Osteoblast (primary cell): ENCODE measurements around the gene CTAG2. TPM values are rescaled to one million over a fixed set of nuclear protein-coding genes. Genes with fewer than 3 reads are reported as not detected.

ENCODE experiments used
- DNase-seq: peaks from one replicate; pipeline ENCODE4 v3.0.0; 2011; ENCODE audit warnings: low spot score, mixed read lengths; ENCODE audit not compliant: insufficient read length; ENCODE audit errors: missing footprints
- H2AFZ ChIP-seq: 2 replicates; pipeline ENCODE4 v1.6.0; 2011; ENCODE audit warnings: mild to moderate bottlenecking, low read length
- H3K27ac ChIP-seq: 2 replicates; pipeline ENCODE4 v1.5.1; 2011; ENCODE audit warnings: mild to moderate bottlenecking, low read depth, low read length, moderate library complexity
- H3K27me3 ChIP-seq: 2 replicates; pipeline ENCODE4 v1.6.0; 2012; ENCODE audit warnings: mild to moderate bottlenecking, control low read depth, inconsistent platforms, low read length, moderate library complexity; ENCODE audit not compliant: insufficient read depth
- H3K36me3 ChIP-seq: 2 replicates; pipeline ENCODE4 v1.5.1; 2011; ENCODE audit warnings: mild to moderate bottlenecking, low read length, control low read depth, moderate library complexity; ENCODE audit not compliant: insufficient read depth
- H3K4me1 ChIP-seq: 2 replicates; pipeline ENCODE4 v1.5.1; 2011; ENCODE audit warnings: mild to moderate bottlenecking, low read length, control low read depth, moderate library complexity; ENCODE audit not compliant: insufficient read depth
- H3K4me2 ChIP-seq: 2 replicates; pipeline ENCODE4 v1.6.0; 2011; ENCODE audit warnings: mild to moderate bottlenecking, low read length; ENCODE audit not compliant: insufficient read depth
- H3K4me3 ChIP-seq: fragments of 200-600 bp; sonication (generic); 3 replicates; pipeline ENCODE4 v1.5.1; 2012; ENCODE audit warnings: mild to moderate bottlenecking, low read length, inconsistent platforms; ENCODE audit not compliant: insufficient read depth
- H3K79me2 ChIP-seq: 2 replicates; pipeline ENCODE4 v1.6.0; 2012; ENCODE audit warnings: mild to moderate bottlenecking, low read length, control low read depth, inconsistent platforms; ENCODE audit not compliant: insufficient read depth
- H3K9me3 ChIP-seq: 2 replicates; pipeline ENCODE4 v1.5.1; 2011; ENCODE audit warnings: low read depth, low read length, control low read depth
- H4K20me1 ChIP-seq: 2 replicates; pipeline ENCODE4 v1.6.0; 2012; ENCODE audit warnings: mild to moderate bottlenecking, low read length, control low read depth; ENCODE audit not compliant: insufficient read depth
- total RNA-seq: library from RNA; depleted of rRNA; stranded (reverse); fragments of >200 nt; gene quantifications from 2 replicates; pipeline ENCODE4 v1.2.3, GENCODE V29; 2012
- TF ChIP-seq, protein P1 (sequence below): IDR thresholded peaks from 2 replicates; pipeline ENCODE4 v1.5.1; 2011; ENCODE audit warnings: mild to moderate bottlenecking, low read depth, low read length, moderate library complexity; ENCODE audit errors: extremely low read depth

Gene CTAG2
- total RNA-seq, 1 donor = 13.8 TPM

- TF ChIP-seq, protein P1, sequence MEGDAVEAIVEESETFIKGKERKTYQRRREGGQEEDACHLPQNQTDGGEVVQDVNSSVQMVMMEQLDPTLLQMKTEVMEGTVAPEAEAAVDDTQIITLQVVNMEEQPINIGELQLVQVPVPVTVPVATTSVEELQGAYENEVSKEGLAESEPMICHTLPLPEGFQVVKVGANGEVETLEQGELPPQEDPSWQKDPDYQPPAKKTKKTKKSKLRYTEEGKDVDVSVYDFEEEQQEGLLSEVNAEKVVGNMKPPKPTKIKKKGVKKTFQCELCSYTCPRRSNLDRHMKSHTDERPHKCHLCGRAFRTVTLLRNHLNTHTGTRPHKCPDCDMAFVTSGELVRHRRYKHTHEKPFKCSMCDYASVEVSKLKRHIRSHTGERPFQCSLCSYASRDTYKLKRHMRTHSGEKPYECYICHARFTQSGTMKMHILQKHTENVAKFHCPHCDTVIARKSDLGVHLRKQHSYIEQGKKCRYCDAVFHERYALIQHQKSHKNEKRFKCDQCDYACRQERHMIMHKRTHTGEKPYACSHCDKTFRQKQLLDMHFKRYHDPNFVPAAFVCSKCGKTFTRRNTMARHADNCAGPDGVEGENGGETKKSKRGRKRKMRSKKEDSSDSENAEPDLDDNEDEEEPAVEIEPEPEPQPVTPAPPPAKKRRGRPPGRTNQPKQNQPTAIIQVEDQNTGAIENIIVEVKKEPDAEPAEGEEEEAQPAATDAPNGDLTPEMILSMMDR = no peak
- H3K4me1 ChIP-seq = no peaks in the 10 kb centered on the region
- no peak overlapping the region for H3K4me3 ChIP-seq
- no peak overlapping the region for H2AFZ ChIP-seq
- no peak for DNase-seq
- H4K20me1 ChIP-seq = no peaks in the 10 kb centered on the region
- H3K27ac ChIP-seq = no peak overlapping the region
- no peak overlapping the region for H3K4me2 ChIP-seq
- no peaks in the 10 kb centered on the region for H3K36me3 ChIP-seq
- no peaks in the 10 kb centered on the region for H3K27me3 ChIP-seq
- no peaks in the 10 kb centered on the region for H3K79me2 ChIP-seq
- no peaks in the 10 kb centered on the region for H3K9me3 ChIP-seq
Measured at GRCh38 chrX:154661170-154661569, 7.8 kb upstream of the CTAG2 start.

DNA sequence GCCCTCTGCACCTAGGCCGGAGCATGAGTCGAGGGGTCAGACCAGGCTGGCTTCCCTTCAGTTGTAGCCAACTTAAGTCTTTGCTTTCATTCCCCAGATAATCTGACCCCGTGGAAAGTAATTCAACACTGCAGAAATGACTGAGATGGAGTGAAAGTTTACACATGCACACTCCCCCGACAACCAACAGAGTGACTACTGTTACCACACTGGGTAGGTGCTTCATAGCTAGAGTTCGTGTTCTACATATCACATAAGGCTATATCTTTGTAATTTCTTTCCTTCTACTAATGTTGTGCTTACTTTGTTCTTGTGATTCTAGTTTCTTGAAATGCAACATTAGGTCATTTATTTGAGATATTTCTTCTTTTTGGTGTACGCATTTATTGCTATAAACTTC lies 7.2 kb upstream of the CTAG2 start:
- DNase-seq = no peak
- no peaks in the 10 kb centered on the region for H3K9me3 ChIP-seq
- H3K79me2 ChIP-seq = no peaks in the 10 kb centered on the region
- TF ChIP-seq, protein P1 = no peak
- H3K4me2 ChIP-seq = no peak overlapping the region
- H3K4me1 ChIP-seq = no peaks in the 10 kb centered on the region
- no peak overlapping the region for H3K27ac ChIP-seq
- H3K4me3 ChIP-seq = no peak overlapping the region
- H3K27me3 ChIP-seq = no peaks in the 10 kb centered on the region
- no peaks in the 10 kb centered on the region for H3K36me3 ChIP-seq
- no peaks in the 10 kb centered on the region for H4K20me1 ChIP-seq
- no peak overlapping the region for H2AFZ ChIP-seq

GRCh38 chrX:154658957-154659356 lies 5.6 kb upstream of the CTAG2 start:
- Histone ChIP-seq H3K79me2 (no peaks in the 10 kb centered on the region), H4K20me1 (no peaks in the 10 kb centered on the region), H3K4me1 (no peaks in the 10 kb centered on the region), H3K4me3 (no peak overlapping the region), H3K4me2 (no peak overlapping the region), H3K9me3 (no peaks in the 10 kb centered on the region), H3K36me3 (no peaks in the 10 kb centered on the region), H3K27ac (no peak overlapping the region), H3K27me3 (no peaks in the 10 kb centered on the region), H2AFZ (no peak overlapping the region)
- peak; percentile 49 for DNase-seq
- TF ChIP-seq, protein P1 = no peak

- H3K4me1 ChIP-seq = no peaks in the 10 kb centered on the region
- no peaks in the 10 kb centered on the region for H4K20me1 ChIP-seq
- H3K27ac ChIP-seq = no peak overlapping the region
- H3K79me2 ChIP-seq = no peaks in the 10 kb centered on the region
- H3K27me3 ChIP-seq = no peaks in the 10 kb centered on the region
- TF ChIP-seq, protein P1 = no peak
- no peaks in the 10 kb centered on the region for H3K36me3 ChIP-seq
- H2AFZ ChIP-seq = no peak overlapping the region
- H3K9me3 ChIP-seq = no peaks in the 10 kb centered on the region
- H3K4me3 ChIP-seq = no peak overlapping the region
- DNase-seq = no peak
- H3K4me2 ChIP-seq = no peak overlapping the region
Measured at GRCh38 chrX:154658187-154658586, 4.8 kb upstream of the CTAG2 start.
